HG03280 (cell line): ENCODE measurements around the gene BCL2L13.

ENCODE experiments used
- ATAC-seq: cut with Tn5 transposase; IDR thresholded peaks from one replicate; pipeline ENCODE4 v1.9.1; 2021; ENCODE audit warnings: mild to moderate bottlenecking, moderate library complexity; ENCODE audit not compliant: unreplicated experiment

Gene BCL2L13

DNA sequence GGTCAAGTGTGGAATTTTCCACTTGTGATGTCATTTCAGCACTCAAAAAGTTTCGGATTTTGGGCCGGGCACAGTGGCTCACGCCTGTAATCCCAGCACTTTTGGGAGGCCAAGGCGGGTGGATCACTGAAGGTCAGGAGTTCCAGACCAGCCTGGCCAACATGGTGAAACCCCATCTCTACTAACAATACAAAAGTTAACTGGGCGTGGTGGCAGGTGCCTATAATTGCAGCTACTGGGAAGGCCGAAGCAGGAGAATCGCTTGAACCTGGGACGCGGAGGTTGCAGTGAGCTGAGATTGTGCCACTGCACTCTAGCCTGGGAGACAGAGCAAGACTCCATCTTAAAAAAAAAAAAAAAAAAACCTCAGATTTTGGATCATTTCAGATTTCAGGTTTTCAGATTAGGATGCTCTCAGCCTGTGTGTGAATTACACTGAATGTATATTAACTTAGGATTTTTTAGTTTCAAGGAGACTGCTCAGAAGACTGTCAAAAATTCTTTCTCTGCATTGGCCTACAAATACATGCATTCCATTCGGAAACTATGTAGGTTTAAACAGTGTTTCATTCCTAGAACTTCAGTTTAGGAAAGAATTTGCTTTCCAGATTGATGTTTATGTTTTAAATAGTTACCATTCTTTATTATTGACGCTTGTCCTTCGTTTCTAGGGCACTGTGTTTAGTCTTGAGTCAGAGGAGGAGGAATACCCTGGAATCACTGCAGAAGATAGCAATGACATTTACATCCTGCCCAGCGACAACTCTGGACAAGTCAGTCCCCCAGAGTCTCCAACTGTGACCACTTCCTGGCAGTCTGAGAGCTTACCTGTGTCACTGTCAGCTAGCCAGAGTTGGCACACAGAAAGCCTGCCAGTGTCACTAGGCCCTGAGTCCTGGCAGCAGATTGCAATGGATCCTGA lies 87.7 kb downstream of the BCL2L13 start:
- ATAC-seq = no peak

GRCh38 chr22:17726928-17727897 lies 88.7 kb downstream of the BCL2L13 start:
- ATAC-seq = no peak

DNA sequence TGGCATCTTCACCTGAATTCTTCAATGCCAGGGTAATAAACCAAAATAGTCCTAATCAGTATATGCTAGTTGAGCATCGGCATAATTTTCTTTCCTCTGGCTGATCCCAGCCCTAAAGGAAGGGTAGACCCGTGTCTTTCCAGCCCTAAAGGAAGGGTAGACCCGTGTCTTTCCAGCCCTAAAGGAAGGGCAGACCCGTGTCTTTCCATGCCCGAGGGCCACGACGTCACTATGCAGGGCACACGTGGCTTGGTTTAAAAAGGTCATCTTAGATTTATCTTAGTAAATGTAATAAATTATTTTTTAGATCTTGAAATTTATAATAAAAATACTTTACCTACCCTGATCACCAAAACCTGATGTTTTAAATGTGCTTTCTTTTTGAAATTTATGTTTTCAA lies 90.2 kb downstream of the BCL2L13 start:
- ATAC-seq = no peak

- ATAC-seq = no peak
These were observed 91.0 kb downstream of the BCL2L13 start for GRCh38 chr22:17729561-17729960.

DNA sequence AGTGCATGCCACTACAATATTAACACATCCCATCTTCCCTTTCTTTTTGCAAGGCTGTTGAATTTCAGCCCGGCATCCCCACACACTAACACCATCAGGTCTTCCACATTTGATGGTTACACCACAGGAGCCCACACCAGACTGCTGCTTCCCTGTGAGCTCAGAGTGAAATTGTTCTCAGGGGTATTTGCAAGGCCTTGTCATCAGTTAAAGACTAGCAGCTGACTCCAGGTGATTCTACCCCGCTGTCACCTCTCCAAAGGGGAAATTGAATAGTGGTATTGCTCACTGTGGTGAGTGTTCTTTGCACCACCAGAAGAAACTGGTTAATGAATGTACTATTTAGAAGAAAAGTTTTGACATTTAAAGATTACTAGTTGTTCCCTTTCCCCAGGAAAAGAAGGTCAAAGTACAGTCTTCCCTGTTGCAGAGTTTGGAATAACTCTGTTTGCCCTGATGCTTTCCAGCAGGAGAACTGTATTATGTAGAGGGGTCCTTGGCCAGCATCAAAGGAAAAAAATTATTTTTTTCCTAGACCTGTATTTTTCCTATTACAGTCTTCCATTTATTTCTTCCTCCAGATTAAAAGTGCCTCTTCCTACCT lies 93.8 kb downstream of the BCL2L13 start:
- no peak for ATAC-seq

GRCh38 chr22:17733466-17733865 lies 94.9 kb downstream of the BCL2L13 start:
- no peak for ATAC-seq

DNA sequence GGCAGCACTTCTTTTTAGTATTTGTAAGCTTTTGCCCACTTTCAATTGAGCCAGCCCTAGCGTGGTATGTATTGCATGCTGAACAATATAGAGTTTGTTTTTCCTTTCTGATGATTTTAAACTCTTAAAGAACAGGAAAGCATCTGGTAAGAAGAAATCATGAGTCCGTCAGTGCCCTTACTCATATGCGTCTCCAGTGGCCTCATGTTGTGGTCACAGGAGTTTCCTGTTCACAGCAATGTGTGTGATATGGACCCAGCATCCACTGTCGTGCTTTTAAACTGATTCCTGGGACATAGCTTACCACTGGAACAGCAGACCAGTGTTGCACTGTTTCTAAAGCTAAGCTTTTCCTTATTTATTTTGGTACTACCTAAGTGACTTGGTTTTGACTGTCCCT lies 95.6 kb downstream of the BCL2L13 start:
- ATAC-seq = no peak

DNA sequence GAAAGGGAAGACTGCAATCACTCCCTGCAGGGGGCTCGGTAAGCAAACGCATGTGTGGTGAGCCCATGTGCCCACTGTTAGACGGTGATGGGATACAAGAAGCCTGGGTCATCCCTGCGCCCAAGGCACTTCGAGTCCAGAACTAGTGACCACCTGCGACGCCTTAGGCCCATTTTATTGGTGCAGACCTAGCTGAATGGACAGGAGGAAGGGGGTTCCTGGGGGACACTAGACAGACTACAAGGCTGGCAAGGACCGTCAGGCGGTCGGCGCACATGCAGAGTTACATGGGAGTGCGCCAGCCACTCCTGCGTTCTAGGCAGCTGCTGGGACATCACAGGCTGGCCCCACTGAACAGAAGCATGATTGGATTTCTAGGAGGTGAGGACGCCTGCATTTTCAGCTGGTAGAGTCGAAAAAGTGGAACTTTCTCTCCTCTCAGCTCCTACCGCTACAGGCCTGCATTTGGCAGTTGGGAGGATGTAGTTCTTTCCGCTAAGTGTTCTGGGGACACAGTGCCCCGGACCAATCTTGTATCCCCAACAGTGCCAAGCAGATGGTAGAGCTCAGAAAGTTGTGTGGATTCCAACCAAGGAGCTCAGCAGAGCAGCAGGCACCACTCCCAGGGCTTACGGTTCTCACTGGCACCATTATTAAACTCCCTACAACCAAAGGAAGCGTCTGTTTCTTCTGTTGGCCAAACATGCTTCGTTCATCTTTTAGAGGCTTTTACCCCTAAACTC lies 100.0 kb downstream of the BCL2L13 start:
- no peak for ATAC-seq

GRCh38 chr22:17739196-17739975 lies 100.8 kb downstream of the BCL2L13 start:
- ATAC-seq = no peak

GRCh38 chr22:17741866-17742526 lies 103.4 kb downstream of the BCL2L13 start:
- ATAC-seq = no peak

DNA sequence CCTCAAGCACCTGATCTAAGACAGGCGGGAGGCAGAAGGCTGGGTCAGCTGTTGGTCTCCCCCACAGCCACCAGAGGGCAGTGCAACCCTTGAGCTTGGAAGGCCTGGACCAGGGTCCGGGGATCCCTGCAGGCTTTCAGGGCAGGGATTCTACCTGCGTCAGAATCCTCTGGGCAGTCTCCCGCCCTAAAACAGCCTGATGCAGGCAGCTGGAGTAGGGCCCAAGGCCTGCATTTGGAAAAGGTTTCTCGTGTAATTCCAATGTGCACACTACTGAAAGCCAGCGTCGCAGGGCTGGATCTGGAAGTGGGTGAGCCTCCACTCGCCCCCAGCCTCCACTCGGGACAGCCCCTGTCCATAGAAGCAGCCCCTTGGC lies 104.0 kb downstream of the BCL2L13 start:
- ATAC-seq = no peak

DNA sequence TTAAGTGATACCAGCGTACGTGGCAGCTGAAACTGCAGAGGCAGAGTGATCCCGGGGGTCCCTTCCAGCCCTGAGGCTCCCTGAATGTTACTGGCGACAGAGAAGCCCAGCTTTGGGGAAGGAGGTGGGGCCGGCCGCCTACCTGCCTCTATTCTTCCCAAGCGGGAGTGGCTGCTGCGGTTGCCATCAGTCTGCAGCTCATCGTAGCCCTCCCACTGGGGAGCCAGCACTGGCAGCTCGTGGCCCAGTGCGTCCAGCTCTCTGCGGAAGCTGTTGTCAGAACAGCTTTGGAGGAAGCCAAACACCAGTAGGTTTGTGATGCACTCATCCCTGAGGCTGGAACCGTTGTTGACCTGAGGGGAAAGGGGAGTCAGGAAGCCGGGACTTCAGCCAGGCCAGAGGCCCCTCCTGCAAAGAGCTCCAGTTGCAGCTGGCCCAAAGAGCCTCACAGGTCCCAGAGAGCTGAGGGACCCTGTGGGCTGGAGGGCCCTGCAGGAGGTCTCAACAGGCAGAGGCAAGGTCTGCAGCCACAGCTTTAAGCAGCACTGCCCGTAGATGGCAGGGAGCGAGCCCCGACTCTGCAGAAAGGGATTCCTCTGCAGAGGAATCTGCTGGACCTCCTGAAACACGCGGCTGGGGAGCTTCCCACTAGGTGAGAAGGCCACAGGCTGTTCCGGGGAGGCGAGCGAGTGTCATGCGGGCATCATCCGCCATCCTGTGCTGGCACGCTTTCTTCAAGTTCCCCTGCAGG lies 105.3 kb downstream of the BCL2L13 start:
- ATAC-seq = no peak

DNA sequence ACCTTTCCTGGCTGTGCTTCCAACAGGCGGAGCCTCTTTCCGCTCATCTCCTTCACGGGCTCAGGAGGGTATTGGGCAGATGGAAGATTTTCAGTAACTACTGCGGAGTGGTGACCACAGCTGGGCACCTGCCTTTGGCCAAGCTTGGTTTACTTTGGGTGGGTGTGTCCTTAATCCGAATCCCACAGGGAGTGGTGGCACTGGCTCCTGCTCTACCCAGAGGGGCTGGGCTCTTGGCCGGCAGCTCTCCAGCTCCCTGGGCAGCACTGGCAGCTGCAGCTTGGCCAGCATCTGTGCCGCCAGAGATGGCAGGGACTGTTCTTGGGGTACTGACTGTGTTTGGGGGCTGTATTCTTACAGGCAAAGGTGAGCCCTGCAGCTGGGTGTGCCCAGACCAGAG lies 105.9 kb downstream of the BCL2L13 start:
- no peak for ATAC-seq

GRCh38 chr22:17746916-17747315 lies 108.4 kb downstream of the BCL2L13 start:
- no peak for ATAC-seq

DNA sequence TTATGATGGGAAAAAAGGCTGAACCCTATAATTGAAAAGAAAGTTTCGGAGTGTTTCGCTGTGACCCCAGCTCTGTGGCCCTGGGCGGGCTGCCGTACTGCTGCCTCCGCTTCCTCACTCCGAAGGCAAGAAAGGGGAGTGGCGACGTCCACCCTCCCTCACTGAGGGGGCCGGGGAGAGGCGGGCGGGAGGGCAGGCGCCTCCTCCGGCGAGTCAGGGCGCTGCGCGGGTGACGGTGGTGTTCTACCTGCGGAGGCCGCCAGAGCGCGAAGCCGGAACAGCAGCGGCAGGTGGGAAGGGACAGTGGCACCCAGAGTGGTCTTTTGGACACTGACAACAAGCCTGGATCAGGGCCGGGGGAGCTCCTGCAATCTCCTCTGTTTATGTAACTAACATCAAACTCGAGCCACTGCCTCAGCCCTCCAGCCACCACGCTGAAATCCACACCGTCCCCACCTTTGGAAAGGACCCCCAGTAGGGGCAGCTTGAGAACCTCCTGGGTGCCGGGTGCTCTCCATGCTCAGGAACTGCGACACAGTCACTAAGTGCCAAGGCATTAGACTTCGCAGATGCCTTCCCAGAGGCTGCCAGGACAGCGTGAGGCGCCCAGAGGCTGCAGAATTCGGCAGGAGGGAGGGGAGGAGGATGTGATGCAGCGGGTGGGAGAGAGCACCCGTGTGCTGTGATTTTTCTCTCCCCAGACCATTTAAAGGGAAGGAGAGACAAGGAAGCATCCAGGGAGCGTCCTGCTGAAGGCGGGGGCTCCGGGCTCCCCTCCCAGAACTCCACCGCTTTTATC lies 110.2 kb downstream of the BCL2L13 start:
- ATAC-seq = no peak

DNA sequence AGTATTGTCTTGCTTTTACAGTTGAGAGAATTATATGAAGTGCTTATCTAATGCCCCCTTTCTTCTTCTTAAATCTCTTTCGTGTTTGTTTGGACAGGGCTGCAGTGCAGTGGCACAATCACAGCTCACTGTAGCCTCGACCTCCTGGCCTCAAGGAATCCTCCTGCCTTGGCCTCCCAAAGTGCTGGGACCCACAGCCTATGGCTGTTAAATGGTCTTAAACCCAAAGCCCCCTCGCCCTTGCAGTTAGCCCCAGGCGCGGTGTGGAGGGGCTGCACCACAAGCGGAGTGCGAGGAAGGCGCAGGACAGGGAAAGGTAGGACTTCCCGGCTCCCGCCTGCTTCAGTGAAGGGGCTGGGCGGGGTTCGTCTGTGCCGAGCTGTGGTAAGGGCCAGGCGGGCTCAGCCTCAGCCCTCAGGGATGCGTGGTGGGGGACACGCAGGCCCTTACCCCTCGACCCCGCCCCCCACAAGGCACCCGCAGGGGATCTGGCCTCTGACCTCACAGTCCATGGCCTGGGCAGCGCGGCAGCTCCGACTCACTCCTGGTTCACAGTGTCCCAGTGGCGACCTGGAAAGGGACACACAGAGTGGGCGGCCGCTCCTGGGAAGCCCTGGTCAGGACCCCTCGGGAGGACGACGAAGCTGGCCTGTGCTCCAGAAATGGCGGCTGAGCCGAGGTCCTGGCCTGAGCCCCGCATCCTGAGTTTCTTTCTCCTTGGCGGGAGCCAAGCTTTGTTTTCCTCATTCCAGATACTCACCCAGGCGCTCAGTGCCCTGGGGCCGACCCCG lies 111.2 kb downstream of the BCL2L13 start:
- no peak for ATAC-seq

DNA sequence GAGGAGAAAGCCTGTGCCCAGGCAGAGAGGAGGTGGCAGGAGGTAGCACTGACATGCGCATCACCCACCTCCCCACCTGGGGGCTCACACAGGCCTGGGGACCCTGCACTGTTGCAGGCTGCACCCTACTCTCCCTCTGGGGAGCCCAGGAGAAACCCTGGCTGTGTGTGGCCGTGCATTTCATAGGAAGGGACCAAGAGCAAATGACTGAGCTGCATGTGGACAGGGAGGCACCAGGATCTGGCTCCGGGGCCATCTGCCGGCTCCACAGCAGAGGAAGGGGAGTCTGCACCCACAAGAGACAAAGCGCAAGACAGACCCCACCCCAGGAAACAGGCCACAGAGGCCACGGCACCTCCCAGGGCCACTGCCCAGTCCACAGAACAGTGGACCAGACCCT lies 113.0 kb downstream of the BCL2L13 start:
- ATAC-seq = no peak
